GM12878 (cell line): ENCODE data around the gene ZBTB3.

Experiments used
- ATF3 ChIP-seq: IDR thresholded peaks from 2 replicates; pipeline ENCODE4 v1.6.1; 2011; ENCODE audit warnings: low read depth, mild to moderate bottlenecking, low read length, moderate library complexity, borderline replicate concordance; ENCODE audit errors: extremely low read depth
- CREB1 ChIP-seq: IDR thresholded peaks from 2 replicates; pipeline ENCODE4 v1.6.1; 2012; ENCODE audit warnings: low read depth, mild to moderate bottlenecking, inconsistent platforms
- CTCF ChIP-seq, 3 experiments: IDR thresholded peaks in 2 of 3; conservative IDR thresholded peaks in 1 of 3; 2 replicates each; pipeline ENCODE4 v1.5.1; 2011; ENCODE audit warnings: low read depth in 3 of 3, low read length in 3 of 3, mild to moderate bottlenecking in 3 of 3, control low read depth in 2 of 3, moderate library complexity in 2 of 3, inconsistent platforms in 1 of 3, mixed read lengths in 1 of 3; ENCODE audit not compliant: control insufficient read depth in 2 of 3, insufficient read depth in 1 of 3; ENCODE audit errors: extremely low read depth in 1 of 3
- LARP7 ChIP-seq: fragments of 450-650 bp; IDR thresholded peaks from 2 replicates; pipeline ENCODE4 v1.6.1; 2017; ENCODE audit warnings: mild to moderate bottlenecking
- NR2C2 ChIP-seq: IDR thresholded peaks from 2 replicates; pipeline ENCODE4 v1.6.1; 2011; ENCODE audit warnings: borderline replicate concordance, low read depth; ENCODE audit not compliant: control insufficient read depth, insufficient read length
- POLR2A ChIP-seq: IDR thresholded peaks from 2 replicates; pipeline ENCODE4 v1.6.1; 2011; ENCODE audit warnings: low read depth, mild to moderate bottlenecking, low read length
- PRDM15 ChIP-seq: fragments of 450-650 bp; formaldehyde crosslinking; IDR thresholded peaks from 2 replicates; pipeline ENCODE4 v1.4.0; 2020; ENCODE audit warnings: mild to moderate bottlenecking, moderate library complexity
- SMC3 ChIP-seq: IDR thresholded peaks from 2 replicates; pipeline ENCODE4 v1.6.1; 2011; ENCODE audit warnings: low read length, improper control_type of control experiment, borderline replicate concordance
- SP1 ChIP-seq: IDR thresholded peaks from one replicate; pipeline ENCODE4 v1.6.1; 2011; ENCODE audit warnings: low read depth, low read length
- USF2 ChIP-seq: IDR thresholded peaks from 2 replicates; pipeline ENCODE4 v1.6.1; 2011; ENCODE audit warnings: low read depth, low read length, improper control_type of control experiment, borderline replicate concordance
- ZNF274 ChIP-seq: IDR thresholded peaks from one replicate; pipeline ENCODE4 v1.8.0; 2011; ENCODE audit not compliant: insufficient read length, insufficient read depth

- TF ChIP-seq CTCF (IDR thresholded peaks at IDR 0.05 in 2 of 3, conservative IDR thresholded peaks at IDR 0.05 in 1 of 3; ENCODE audit: control insufficient read depth in 2 of 3, extremely low read depth in 1 of 3, insufficient read depth in 1 of 3, low read depth in 3 of 3, low read length in 3 of 3): no peak
- no peak for TF ChIP-seq POLR2A
- TF ChIP-seq NR2C2: no peak
- TF ChIP-seq LARP7: no peak
- no peak for TF ChIP-seq PRDM15 (CRISPR knock-in tag)
- no peak for TF ChIP-seq SMC3
- no peak for TF ChIP-seq SP1
- TF ChIP-seq USF2: no peak
- TF ChIP-seq ZNF274: no peak
- TF ChIP-seq ATF3: no peak
- no peak for TF ChIP-seq CREB1
These were observed 32.0 kb downstream of the ZBTB3 start for GRCh38 chr11:62721994-62722393.
